WTC11 (cell line): Measurements from ENCODE around the gene USF3. TPM values are rescaled to one million over a fixed set of nuclear protein-coding genes. Genes with fewer than 3 reads are reported as not detected.
A peak's percentile ranks its signal among the peaks of the same experiment; 100 is the strongest.

ENCODE experiments used
- ATAC-seq: fragments of 200-7000 bp; cut with Tn5 transposase; 2 replicates; pipeline ENCODE4 v1.10.0; 2021; ENCODE audit warnings: mild to moderate bottlenecking, moderate library complexity
- CTCF ChIA-PET: fragments of 300-600 bp; sonication (Branson Sonifier 250); formaldehyde crosslinking; loops from one replicate; lab custom pipeline; 2021; ENCODE audit warnings: antibody characterized with exemption; lab: Charles Lee
- POLR2A ChIA-PET: fragments of 350-600 bp; sonication (Branson Sonifier 250); formaldehyde crosslinking; loops from one replicate; lab custom pipeline; 2021; ENCODE audit warnings: antibody characterized with exemption; lab: Charles Lee
- DNase-seq: peaks from one replicate; pipeline ENCODE4 v3.0.0; 2021; ENCODE audit warnings: low spot score
- H3K27ac Mint-ChIP-seq: 2 replicates; pipeline ENCODE4 v1.8.0; 2021; ENCODE audit warnings: mixed read lengths
- H3K27me3 Mint-ChIP-seq: 2 replicates; pipeline ENCODE4 v1.8.0; 2021; ENCODE audit warnings: low read depth, mild to moderate bottlenecking, moderate library complexity, mixed read lengths
- H3K36me3 Mint-ChIP-seq: 2 replicates; pipeline ENCODE4 v1.8.0; 2021; ENCODE audit warnings: mixed read lengths
- H3K4me1 Mint-ChIP-seq: 2 replicates; pipeline ENCODE4 v1.8.0; 2022; ENCODE audit warnings: mixed read lengths
- H3K4me3 Mint-ChIP-seq: 2 replicates; pipeline ENCODE4 v1.8.0; 2021; ENCODE audit warnings: mild to moderate bottlenecking, moderate library complexity, mixed read lengths
- H3K9me3 Mint-ChIP-seq: 2 replicates; pipeline ENCODE4 v1.8.0; 2021; ENCODE audit warnings: mixed read lengths
- ESRRA ChIP-seq: sonication (generic); formaldehyde crosslinking; IDR thresholded peaks from 2 replicates; pipeline ENCODE4 v1.8.1; 2022; ENCODE audit warnings: mild to moderate bottlenecking, missing genetic modification reagents, borderline replicate concordance
- ETV6 ChIP-seq: sonication (generic); formaldehyde crosslinking; IDR thresholded peaks from 2 replicates; pipeline ENCODE4 v1.8.1; 2022; ENCODE audit warnings: mild to moderate bottlenecking, missing genetic modification reagents
- FOXP1 ChIP-seq: sonication (generic); formaldehyde crosslinking; IDR thresholded peaks from 2 replicates; pipeline ENCODE4 v1.8.0; 2022; ENCODE audit warnings: missing genetic modification reagents, mild to moderate bottlenecking, moderate library complexity, borderline replicate concordance
- HMGXB4 ChIP-seq: sonication (generic); formaldehyde crosslinking; IDR thresholded peaks from 2 replicates; pipeline ENCODE4 v1.8.1; 2023; ENCODE audit warnings: mild to moderate bottlenecking, moderate library complexity, missing genetic modification reagents
- JAZF1 ChIP-seq: fragments of 250-450 bp; sonication (Bioruptor Pico); IDR thresholded peaks from 2 replicates; pipeline ENCODE4 v1.9.0; 2021; ENCODE audit warnings: moderate library complexity, mild to moderate bottlenecking, inconsistent platforms
- KAT7 ChIP-seq: sonication (generic); formaldehyde crosslinking; IDR thresholded peaks from 2 replicates; pipeline ENCODE4 v1.8.1; 2023; ENCODE audit warnings: missing genetic modification reagents, mild to moderate bottlenecking, borderline replicate concordance
- MAX ChIP-seq: sonication (generic); formaldehyde crosslinking; IDR thresholded peaks from 2 replicates; pipeline ENCODE4 v1.8.0; 2022; ENCODE audit warnings: mild to moderate bottlenecking, missing genetic modification reagents
- MYBL2 ChIP-seq: sonication (generic); formaldehyde crosslinking; IDR thresholded peaks from 2 replicates; pipeline ENCODE4 v1.8.1; 2023; ENCODE audit warnings: mild to moderate bottlenecking, moderate library complexity, missing genetic modification reagents
- NR2C2 ChIP-seq: sonication (generic); formaldehyde crosslinking; IDR thresholded peaks from 2 replicates; pipeline ENCODE4 v1.8.0; 2022; ENCODE audit warnings: mild to moderate bottlenecking, missing genetic modification reagents
- PREB ChIP-seq: sonication (generic); formaldehyde crosslinking; IDR thresholded peaks from 2 replicates; pipeline ENCODE4 v1.8.1; 2022; ENCODE audit warnings: mild to moderate bottlenecking, missing genetic modification reagents, moderate library complexity, borderline replicate concordance
- RORB ChIP-seq: fragments of 250-450 bp; sonication (Bioruptor Pico); IDR thresholded peaks from 2 replicates; pipeline ENCODE4 v1.9.0; 2021; ENCODE audit warnings: mild to moderate bottlenecking
- SP1 ChIP-seq: sonication (generic); formaldehyde crosslinking; conservative IDR thresholded peaks from 2 replicates; pipeline ENCODE4 v1.8.1; 2022; ENCODE audit warnings: missing genetic modification reagents
- TCF7 ChIP-seq: sonication (generic); formaldehyde crosslinking; IDR thresholded peaks from 2 replicates; pipeline ENCODE4 v1.8.0; 2022; ENCODE audit warnings: mild to moderate bottlenecking, low read depth, missing genetic modification reagents, moderate library complexity
- TP53 ChIP-seq: sonication (generic); formaldehyde crosslinking; IDR thresholded peaks from 2 replicates; pipeline ENCODE4 v1.8.1; 2023; ENCODE audit warnings: mild to moderate bottlenecking, missing genetic modification reagents
- ZBTB21 ChIP-seq: sonication (generic); formaldehyde crosslinking; IDR thresholded peaks from 2 replicates; pipeline ENCODE4 v1.8.1; 2023; ENCODE audit warnings: mild to moderate bottlenecking, missing genetic modification reagents, borderline replicate concordance
- ZNF219 ChIP-seq: sonication (generic); formaldehyde crosslinking; IDR thresholded peaks from 2 replicates; pipeline ENCODE4 v1.8.0; 2023; ENCODE audit warnings: missing genetic modification reagents, mild to moderate bottlenecking, borderline replicate concordance
- ZNF281 ChIP-seq: sonication (generic); formaldehyde crosslinking; IDR thresholded peaks from 2 replicates; pipeline ENCODE4 v1.8.0; 2023; ENCODE audit warnings: mild to moderate bottlenecking, missing genetic modification reagents
- ZNF423 ChIP-seq: fragments of 250-450 bp; sonication (Bioruptor Pico); IDR thresholded peaks from 2 replicates; pipeline ENCODE4 v2.1.2; 2022; ENCODE audit warnings: mild to moderate bottlenecking, moderate library complexity
- ZNF425 ChIP-seq: fragments of 250-450 bp; sonication (Bioruptor Pico); conservative IDR thresholded peaks from 2 replicates; pipeline ENCODE4 v1.9.0; 2021; ENCODE audit warnings: mild to moderate bottlenecking
- ZNF532 ChIP-seq: fragments of 250-450 bp; sonication (Bioruptor Pico); IDR thresholded peaks from 2 replicates; pipeline ENCODE4 v1.9.0; 2021; ENCODE audit warnings: mild to moderate bottlenecking, borderline replicate concordance
- total RNA-seq: library from RNA; stranded (reverse); gene quantifications from 3 replicates; pipeline ENCODE4 v1.2.3, GENCODE V29; 2021

USF3 gene
- total RNA-seq, 1 experiment from 2014 or later: 16.4 TPM

GRCh38 chr3:113744941-113745755 is 48.7 kb upstream of the USF3 start (continued):
- TF ChIP-seq MAX (CRISPR knock-in tag): no peak
- no peak for TF ChIP-seq ZNF219 (CRISPR knock-in tag)
- no peak for TF ChIP-seq RORB (CRISPR knock-in tag)
- TF ChIP-seq TP53 (CRISPR knock-in tag): no peak

- Mint-ChIP-seq H3K27ac (peak overlapping the region; percentile 8), H3K4me3 (peak overlapping the region; percentile 98), H3K9me3 (no peaks in the 10 kb centered on the region), H3K27me3 (no peaks in the 10 kb centered on the region), H3K36me3 (no peaks in the 10 kb centered on the region), H3K4me1 (peaks cover 71% of the 10 kb centered on the region)
- ATAC-seq: no peak
- POLR2A ChIA-PET: no interaction called here
- DNase-seq: no peak
- TF ChIP-seq FOXP1 (no peak), ZNF532 (CRISPR knock-in tag) (no peak), TCF7 (no peak), MAX (CRISPR knock-in tag) (no peak), ETV6 (CRISPR knock-in tag) (no peak), KAT7 (no peak), ESRRA (CRISPR knock-in tag) (no peak), JAZF1 (CRISPR knock-in tag) (no peak), ZNF423 (CRISPR knock-in tag) (no peak), PREB (no peak), ZNF281 (CRISPR knock-in tag) (no peak), NR2C2 (CRISPR knock-in tag) (no peak), MYBL2 (CRISPR knock-in tag) (no peak), SP1 (no peak), ZNF425 (CRISPR knock-in tag) (no peak), ZBTB21 (CRISPR knock-in tag) (no peak), HMGXB4 (CRISPR knock-in tag) (no peak)
- TF ChIP-seq, all 79 proteins: peak for 0
- CTCF ChIA-PET: interaction anchor here (0.5 kb wide), 1 partner anchor 352 kb away, joined by 4 read pairs; no protein-coding TSS in a partner anchor
Measured at GRCh38 chr3:113743006-113743630, 46.7 kb upstream of the USF3 start.
